Small intestine (tissue), 7 donors: Measurements from ENCODE around the gene IP6K2. TPM values are rescaled to one million over a fixed set of nuclear protein-coding genes. Genes with fewer than 3 reads are reported as not detected.

Experiments
- DNase-seq, 2 donors: peaks; one replicate each; pipeline versions ENCODE4 v3.0.0 to v3.0.0-alpha.2; 2013
- FAIRE-seq: peaks from 2 replicates; lab custom pipeline; 2012; peaks lifted over from hg19 to GRCh38; lab: Jason Lieb, UNC
- H3K27ac ChIP-seq, 3 donors: one replicate each; pipeline ENCODE4 v1.5.1; 2013; ENCODE audit warnings: low read length in 2 of 3, mild to moderate bottlenecking in 2 of 3, control low read depth in 1 of 3, inconsistent platforms in 1 of 3, low read depth in 1 of 3, moderate library complexity in 1 of 3
- H3K27me3 ChIP-seq, 3 donors: one replicate each; pipeline ENCODE4 v1.6.1; 2013; ENCODE audit warnings: low read length in 3 of 3, inconsistent platforms in 1 of 3; ENCODE audit not compliant: control insufficient read depth in 3 of 3, insufficient read depth in 3 of 3
- H3K36me3 ChIP-seq, 3 donors: one replicate each; pipeline ENCODE4 v1.6.1; 2013; ENCODE audit warnings: low read length in 3 of 3, inconsistent platforms in 1 of 3, low read depth in 1 of 3, mild to moderate bottlenecking in 1 of 3, moderate library complexity in 1 of 3; ENCODE audit not compliant: control insufficient read depth in 3 of 3, insufficient read depth in 2 of 3
- H3K4me1 ChIP-seq, 3 donors: one replicate each; pipeline ENCODE4 v1.6.1; 2013; ENCODE audit warnings: low read length in 2 of 3, inconsistent platforms in 1 of 3, low read depth in 1 of 3, mild to moderate bottlenecking in 1 of 3, moderate library complexity in 1 of 3; ENCODE audit not compliant: control insufficient read depth in 3 of 3, insufficient read depth in 2 of 3
- H3K4me3 ChIP-seq, 3 donors: one replicate each; pipeline ENCODE4 v1.5.1; 2013; ENCODE audit warnings: low read length in 3 of 3, control low read depth in 1 of 3, inconsistent platforms in 1 of 3, low read depth in 1 of 3, mild to moderate bottlenecking in 1 of 3, moderate library complexity in 1 of 3
- H3K9me3 ChIP-seq, 2 donors: one replicate each; pipeline ENCODE4 v1.6.1; 2013; ENCODE audit warnings: low read depth in 1 of 2, low read length in 1 of 2; ENCODE audit not compliant: control insufficient read depth in 2 of 2, insufficient read depth in 1 of 2
- WGBS, 3 donors: extraction: QIAGEN DNeasy Blood & Tissue Kit; methylation state at CpG; one replicate each; pipeline ENCODE4 v1.1.7; 2013; 5-methylcytosine and 5-hydroxymethylcytosine counted together
- polyA plus RNA-seq, 4 donors: library from polyadenylated mRNA; stranded (reverse) in 3 of 4; unstranded in 1 of 4; fragments of 200-250 nt in 3 of 4; fragments of 120-200 nt in 1 of 4; gene quantifications; one replicate each; pipeline versions ENCODE4 v1.2.1 to v1.2.3, GENCODE V29; 2013
- donor health status: healthy with polysubstance abuse.
- donor health status: control.
- donor health status: control.
- donor health status: Bipolar disorder and iron deficiency.
- donor health status: healthy.

Gene IP6K2
- polyA plus RNA-seq, 4 donors: 79.5 to 167 (median 108) TPM

GRCh38 chr3:48700731-48701405 is 16.2 kb downstream of the IP6K2 start:
- no peak for FAIRE-seq
- no peak for DNase-seq
- WGBS, 3 donors: 87 to 92% (median 90%) methylated on average over 11 of the region's 11 CpGs
- H3K27ac ChIP-seq: peak overlapping the region in 1 of 3 donors; percentile 8
- peaks cover 0 to 4% (median 0%) of the 10 kb centered on the region in 3 donors for H3K4me1 ChIP-seq
- no peak overlapping the region for H3K4me3 ChIP-seq
- peaks cover 0 to 56% (median 0%) of the 10 kb centered on the region in 3 donors for H3K36me3 ChIP-seq
- no peaks in the 10 kb centered on the region for H3K9me3 ChIP-seq
- H3K27me3 ChIP-seq: no peaks in the 10 kb centered on the region

DNA sequence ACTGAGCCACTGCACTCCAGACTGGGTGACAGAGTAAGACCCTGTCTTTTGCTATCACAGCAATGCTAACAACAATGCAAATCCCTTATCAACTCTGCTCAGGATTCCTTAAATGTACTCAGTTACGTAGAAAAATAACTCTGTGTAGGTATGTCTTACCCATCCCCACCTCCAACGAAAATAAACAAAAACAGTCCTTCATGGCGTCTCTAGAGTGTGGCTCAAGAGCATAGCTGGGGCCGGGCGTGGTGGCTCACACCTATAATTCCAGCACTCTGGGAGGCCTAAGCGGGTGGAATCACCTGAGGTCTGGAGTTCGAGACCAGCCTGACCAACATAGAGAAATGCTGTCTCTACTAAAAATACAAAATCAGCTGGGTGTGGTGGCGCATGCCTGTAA is 18.1 kb downstream of the IP6K2 start:
- peaks cover 0 to 7% (median 4%) of the 10 kb centered on the region in 3 donors for H3K4me1 ChIP-seq
- no peak for DNase-seq
- 94 to 96% (median 95%) methylated on average over 8 of the region's 8 CpGs for WGBS, 3 donors

GRCh38 chr3:48697952-48698351 is 19.1 kb downstream of the IP6K2 start:
- 81 to 88% (median 86%) methylated on average over 3 of the region's 3 CpGs for WGBS, 3 donors
- FAIRE-seq: no peak
- H3K9me3 ChIP-seq: no peaks in the 10 kb centered on the region
- peaks cover 0 to 7% (median 4%) of the 10 kb centered on the region in 3 donors for H3K4me1 ChIP-seq
- DNase-seq: no peak
- no peaks in the 10 kb centered on the region for H3K27me3 ChIP-seq
- H3K36me3 ChIP-seq: peaks cover 9 to 64% (median 9%) of the 10 kb centered on the region in 3 donors
- no peak overlapping the region for H3K4me3 ChIP-seq
- no peak overlapping the region for H3K27ac ChIP-seq

More for the DNA sequence above, 18.1 kb downstream of the IP6K2 start:
- Histone ChIP-seq H3K4me3 (no peak overlapping the region), H3K27ac (no peak overlapping the region), H3K36me3 (peaks cover 3 to 59% (median 7%) of the 10 kb centered on the region in 3 donors), H3K27me3 (no peaks in the 10 kb centered on the region), H3K9me3 (no peaks in the 10 kb centered on the region)
- FAIRE-seq: no peak

GRCh38 chr3:48696601-48697000 is 20.4 kb downstream of the IP6K2 start:
- Histone ChIP-seq H3K27ac (peak overlapping the region in 1 of 3 donors; percentile 1), H3K4me3 (no peak overlapping the region), H3K9me3 (no peaks in the 10 kb centered on the region), H3K27me3 (no peaks in the 10 kb centered on the region), H3K4me1 (peaks cover 0 to 7% (median 4%) of the 10 kb centered on the region in 3 donors), H3K36me3 (peaks cover 13 to 69% (median 17%) of the 10 kb centered on the region in 3 donors)
- FAIRE-seq: no peak
- DNase-seq: no peak

DNA sequence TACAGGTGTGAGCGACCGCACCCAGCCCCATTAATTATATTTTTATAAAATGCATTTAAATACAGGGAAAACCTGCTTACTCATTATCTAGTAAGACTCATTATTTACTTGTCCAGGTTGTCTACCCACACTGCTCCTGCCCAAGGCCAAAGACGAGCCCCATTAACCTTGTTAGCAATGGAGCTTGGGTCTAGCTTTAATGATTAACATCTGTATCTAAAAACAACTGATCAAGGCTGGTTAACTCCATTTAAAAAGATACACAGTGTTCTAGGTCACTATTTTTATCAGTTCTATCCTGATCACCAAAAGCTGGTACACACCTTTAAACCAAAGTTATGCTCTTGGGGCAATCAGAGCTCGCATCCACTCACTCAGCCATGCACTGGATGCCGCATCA is 20.9 kb downstream of the IP6K2 start:
- H3K27ac ChIP-seq: peak overlapping the region in 1 of 3 donors; percentile 1
- 69 to 89% (median 81%) methylated on average over 5 of the region's 5 CpGs for WGBS, 3 donors
- no peaks in the 10 kb centered on the region for H3K27me3 ChIP-seq
- H3K4me3 ChIP-seq: no peak overlapping the region
- H3K36me3 ChIP-seq: peaks cover 13 to 68% (median 17%) of the 10 kb centered on the region in 3 donors
- H3K4me1 ChIP-seq: peaks cover 0 to 7% (median 4%) of the 10 kb centered on the region in 3 donors
- no peak for FAIRE-seq
- DNase-seq: peak in 1 of 2 donors; percentile 54
- no peaks in the 10 kb centered on the region for H3K9me3 ChIP-seq

GRCh38 chr3:48695393-48695753 is 21.6 kb downstream of the IP6K2 start:
- DNase-seq: no peak
- Histone ChIP-seq H3K9me3 (no peaks in the 10 kb centered on the region), H3K4me1 (peaks cover 0 to 7% (median 0%) of the 10 kb centered on the region in 3 donors), H3K27ac (peak overlapping the region in 2 of 3 donors; percentile 27 to 59), H3K36me3 (peaks cover 13 to 68% (median 17%) of the 10 kb centered on the region in 3 donors), H3K27me3 (no peaks in the 10 kb centered on the region), H3K4me3 (no peak overlapping the region)
- no peak for FAIRE-seq
- 71 to 84% (median 83%) methylated on average over 9 of the region's 9 CpGs for WGBS, 3 donors

DNA sequence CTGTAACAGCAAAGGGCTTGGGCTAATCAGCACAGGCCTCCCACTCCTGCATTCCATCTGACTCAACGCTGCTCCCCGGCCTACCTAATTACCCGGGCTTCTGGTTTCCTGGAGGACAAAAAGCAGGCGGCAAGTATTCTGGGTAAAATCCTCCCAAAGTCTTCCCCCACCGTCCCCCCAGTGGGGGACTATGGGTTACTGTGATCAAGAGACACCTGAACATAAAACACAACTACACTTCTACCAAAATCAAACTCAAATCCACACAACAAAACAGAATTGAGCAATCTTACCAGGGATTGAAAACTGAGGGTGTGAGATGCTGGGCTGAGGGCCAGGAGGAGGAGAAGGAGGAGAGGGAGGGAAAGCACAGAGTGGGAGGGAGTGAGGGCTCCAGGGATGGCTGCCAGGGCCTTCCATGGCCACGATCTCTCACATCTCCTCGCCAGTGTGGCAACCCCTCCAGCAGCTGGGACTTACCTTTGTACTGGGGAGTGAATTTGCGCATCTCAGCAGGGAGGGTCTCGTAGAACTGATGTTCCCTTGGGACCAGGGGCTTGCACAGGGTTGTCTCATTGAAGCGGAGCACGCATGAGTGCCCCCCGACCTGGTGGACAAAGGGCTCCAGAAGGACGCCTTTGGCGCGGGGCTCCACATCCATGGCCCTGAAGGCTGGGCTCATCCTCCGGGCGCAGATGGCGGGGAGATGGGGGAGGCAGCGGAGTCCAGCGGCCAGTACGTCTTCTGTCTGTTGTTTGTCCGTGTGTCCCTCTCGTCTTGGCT is 22.2 kb downstream of the IP6K2 start:
- DNase-seq (no peak), FAIRE-seq (no peak)
- no peaks in the 10 kb centered on the region for H3K9me3 ChIP-seq
- 67 to 80% (median 78%) methylated on average over 23 of the region's 23 CpGs for WGBS, 3 donors
- peaks cover 13 to 71% (median 19%) of the 10 kb centered on the region in 3 donors for H3K36me3 ChIP-seq
- H3K4me3 ChIP-seq: no peak overlapping the region
- no peaks in the 10 kb centered on the region for H3K27me3 ChIP-seq
- peak overlapping the region in 2 of 3 donors; percentile 27 to 59 for H3K27ac ChIP-seq
- peaks cover 0 to 7% (median 0%) of the 10 kb centered on the region in 3 donors for H3K4me1 ChIP-seq

DNA sequence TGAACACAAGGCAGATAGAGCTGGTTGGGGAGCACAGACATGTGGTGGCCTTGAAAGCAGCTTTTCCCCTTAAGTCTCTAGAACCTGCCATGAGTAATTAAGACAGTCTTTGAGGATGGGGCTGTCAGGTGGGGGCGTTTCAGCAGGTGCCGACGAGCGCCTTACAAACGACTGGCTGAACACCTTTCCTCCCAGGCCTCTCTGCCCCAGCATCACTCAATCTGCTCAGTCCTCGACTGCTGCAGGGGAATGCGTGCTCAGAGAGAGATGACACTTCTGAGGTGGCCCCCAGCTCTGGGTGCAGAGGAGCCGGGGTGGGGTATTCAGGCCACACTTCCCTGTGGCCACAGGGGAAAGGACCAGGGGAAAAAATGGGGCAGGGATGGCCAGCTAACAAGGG is 23.2 kb downstream of the IP6K2 start:
- FAIRE-seq (no peak), DNase-seq (no peak)
- 85 to 91% (median 86%) methylated on average over 8 of the region's 8 CpGs for WGBS, 3 donors
- Histone ChIP-seq H3K4me1 (peaks cover 0 to 7% (median 0%) of the 10 kb centered on the region in 3 donors), H3K27me3 (no peaks in the 10 kb centered on the region), H3K36me3 (peaks cover 13 to 74% (median 19%) of the 10 kb centered on the region in 3 donors), H3K9me3 (no peaks in the 10 kb centered on the region), H3K27ac (peak overlapping the region in 1 of 3 donors; percentile 26), H3K4me3 (no peak overlapping the region)
